ENCODE measurements around the gene ILK.

ILK gene

DNA sequence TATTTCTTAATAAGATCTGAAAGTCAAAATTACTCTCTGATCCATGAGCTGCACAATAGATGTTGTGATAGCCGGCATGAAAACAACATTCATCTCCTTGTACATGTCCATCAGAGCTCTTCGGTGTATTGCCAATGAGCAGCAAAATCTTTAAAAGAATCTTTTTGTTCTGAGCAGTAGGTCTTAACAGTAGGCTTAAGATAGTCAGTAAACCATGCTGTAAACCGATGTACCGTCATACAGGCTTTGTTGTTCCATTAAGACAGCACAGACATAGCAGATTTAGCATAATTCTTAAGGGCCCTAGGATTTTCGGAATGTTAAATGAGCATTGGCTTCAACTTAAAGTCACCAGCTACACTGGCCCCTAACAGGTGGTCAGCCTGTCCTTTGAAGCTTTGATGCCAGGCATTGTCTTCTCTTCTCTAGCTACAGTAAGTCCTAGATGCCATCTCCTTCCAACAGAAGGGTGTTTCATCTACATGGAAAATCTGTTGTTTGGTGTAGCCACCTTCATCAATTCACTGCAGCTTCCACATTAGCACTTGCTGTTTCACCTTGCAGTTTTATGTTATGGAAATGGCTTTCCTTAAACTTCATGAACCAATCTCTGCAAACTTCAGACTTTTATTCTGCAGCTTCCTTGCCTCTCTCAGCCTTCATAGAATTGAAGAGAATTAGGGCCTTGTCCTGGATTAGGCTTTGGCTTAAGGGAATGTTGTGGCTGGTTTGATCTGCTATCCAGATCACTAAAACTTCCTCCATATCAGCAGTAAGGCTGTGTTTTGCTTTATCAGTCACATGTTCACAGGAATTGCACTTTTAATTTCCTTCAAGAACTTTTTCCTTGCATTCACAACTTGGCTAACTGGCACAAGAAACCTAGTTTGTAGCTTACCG lies 28.5 kb upstream of the ILK start:
- FAIRE-seq, result no peak

DNA sequence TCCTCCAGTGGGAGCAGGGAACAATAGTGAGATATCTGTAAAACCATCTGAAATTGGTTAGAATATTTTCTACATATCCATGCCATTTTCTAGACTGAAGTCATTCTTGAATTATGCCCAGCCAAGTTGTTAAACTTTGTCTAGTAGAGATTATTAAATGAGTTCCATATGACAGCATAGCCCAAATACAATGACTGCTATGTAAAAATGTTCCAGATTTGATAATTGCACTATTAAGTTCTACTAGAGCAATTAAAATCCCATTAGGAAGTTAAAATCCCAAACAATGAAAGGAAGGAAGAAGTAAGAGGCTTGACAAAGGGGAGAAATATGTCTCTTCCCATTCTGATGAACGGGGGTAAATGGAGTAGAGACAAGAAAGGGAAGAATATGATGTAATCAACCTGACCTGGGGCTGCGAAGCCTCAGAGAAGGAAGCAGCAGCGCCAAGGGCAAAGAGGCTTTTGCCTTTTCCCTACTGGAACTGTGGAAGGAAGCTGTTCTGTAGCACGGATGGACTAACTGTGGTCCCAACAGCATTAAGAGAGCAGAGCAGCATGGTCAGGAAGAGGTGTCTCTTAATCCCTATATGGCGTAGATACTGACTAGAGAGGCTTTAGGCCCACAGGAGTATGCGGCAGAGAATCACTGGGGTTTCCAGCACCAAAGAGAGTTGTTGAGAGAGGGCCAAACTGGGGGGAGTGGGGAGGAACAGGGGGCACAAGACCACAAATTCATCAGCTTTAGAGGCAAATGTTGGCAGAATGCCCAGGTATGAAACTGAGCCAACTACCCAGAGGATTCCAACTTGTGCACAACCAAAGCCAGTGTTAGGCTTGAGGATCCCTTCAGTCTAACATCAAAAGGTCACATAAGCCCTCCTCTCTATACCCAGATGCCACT lies 26.9 kb upstream of the ILK start:
- no peak for FAIRE-seq

DNA sequence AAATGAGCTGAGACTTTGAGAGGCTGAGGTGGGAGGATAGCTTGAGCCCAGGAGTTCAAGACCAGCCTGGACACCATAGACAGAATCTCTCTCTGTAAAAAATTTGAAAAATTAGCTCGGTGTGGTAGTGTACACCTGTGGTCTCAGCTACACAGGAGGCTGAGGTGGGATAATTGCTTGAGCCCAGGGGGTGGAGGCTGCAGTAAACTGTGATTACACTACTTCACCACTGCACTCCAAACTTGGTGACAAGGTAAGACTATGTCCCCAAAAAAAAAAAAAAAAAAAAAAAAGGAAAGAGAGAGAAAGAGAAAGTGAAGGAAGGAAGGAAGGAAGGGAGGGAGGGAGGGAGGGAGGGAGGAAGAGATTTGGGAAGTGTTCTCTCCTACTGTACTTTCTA lies 25.4 kb upstream of the ILK start:
- no peak for FAIRE-seq

DNA sequence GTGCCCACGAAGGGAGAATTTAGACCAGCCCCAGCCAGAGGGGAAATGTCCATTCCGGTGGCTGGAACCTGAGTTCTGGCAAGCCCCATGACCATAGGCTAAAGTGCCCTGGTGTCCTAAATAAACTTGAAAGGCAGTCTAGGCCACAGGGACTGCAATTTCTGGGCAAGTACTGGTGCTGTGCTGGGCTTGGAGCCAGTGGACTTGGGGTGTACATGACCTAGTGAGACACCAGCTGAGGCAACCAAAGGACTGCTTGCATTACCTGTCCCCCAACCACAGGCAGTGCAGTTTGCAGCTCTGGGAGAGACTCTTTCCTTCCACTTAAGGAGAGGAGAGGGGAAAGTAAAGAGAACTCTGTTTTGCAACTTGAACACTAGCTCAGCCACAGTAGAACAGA lies 23.9 kb upstream of the ILK start:
- FAIRE-seq, result no peak

DNA sequence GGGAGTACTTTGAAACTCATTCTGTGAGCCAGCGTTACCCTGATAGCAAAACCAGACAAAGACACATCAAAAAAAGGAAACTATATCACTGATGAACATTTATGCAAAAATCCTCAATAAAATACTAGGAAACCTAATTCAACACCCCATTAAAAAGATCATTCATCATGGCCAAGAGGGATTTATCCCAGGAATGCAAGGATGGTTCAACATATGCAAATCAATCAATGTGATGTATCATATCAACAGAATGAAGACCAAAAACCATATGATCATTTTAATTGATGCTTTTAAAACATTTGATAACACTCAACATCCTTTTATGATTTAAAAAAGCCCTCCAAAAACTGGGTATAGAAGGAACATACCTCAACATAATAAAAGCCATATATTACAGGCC lies 20.0 kb upstream of the ILK start:
- FAIRE-seq, result no peak

DNA sequence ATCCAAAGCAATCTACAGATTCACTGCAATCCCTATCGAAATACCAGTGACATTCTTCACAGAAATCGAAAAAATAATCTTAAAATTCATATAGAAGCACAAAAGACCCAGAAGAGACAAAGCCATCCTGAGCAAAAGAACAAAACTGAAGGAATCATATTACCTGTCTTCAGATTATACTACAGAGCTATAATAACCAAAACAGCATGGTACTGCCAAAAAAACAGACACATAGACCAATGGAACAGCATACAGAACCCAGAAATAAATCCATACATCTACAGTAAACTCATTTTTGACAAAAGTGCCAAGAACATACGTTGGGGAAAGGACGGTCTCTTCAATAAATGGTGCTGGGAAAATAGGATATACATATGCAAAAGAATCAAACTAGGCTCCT lies 19.0 kb upstream of the ILK start:
- no peak for FAIRE-seq

DNA sequence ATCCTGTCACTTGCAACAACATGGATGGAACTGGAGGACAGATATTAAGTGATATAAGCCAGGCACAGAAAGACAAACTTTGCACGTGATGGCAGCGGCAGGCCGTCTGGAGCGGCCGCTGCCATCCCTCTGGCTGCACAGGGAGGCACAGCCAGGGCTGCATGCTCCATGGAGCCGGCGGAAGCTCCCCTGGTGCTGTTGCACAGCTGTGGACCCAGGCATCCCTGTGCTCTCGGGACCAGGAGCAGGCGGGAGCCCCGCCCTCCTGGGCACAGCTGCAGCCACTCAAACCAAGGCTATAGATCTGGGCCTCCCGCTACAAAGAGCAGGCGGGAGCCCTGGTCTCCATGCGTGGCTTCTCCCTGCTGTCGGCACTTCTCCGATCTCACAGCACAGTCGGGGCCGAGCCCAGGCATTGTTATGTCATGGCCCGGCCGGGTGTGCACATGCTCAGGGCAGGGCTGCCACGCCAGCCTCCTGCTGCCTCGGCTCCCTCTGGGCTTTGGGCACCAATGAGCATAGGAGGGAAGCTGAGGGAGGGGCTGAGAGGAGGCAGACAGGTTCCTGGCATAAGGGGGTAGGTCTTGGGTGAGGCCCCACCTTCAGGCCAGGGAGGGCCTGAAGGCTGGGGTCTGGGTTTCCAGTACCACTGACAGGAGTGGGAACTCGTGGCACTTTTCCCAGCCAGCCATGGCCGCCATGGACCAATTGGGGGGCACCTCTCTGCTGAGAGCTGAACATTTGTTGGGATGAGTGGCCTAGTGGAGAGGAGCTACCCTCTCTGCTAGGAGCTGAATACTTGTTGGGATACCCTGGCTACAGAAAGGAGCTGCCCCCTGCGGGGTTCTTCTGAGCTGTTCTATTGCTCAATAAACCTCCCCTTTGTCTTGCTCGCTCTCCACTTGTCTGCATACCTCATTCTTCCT lies 16.9 kb upstream of the ILK start:
- FAIRE-seq, result no peak

DNA sequence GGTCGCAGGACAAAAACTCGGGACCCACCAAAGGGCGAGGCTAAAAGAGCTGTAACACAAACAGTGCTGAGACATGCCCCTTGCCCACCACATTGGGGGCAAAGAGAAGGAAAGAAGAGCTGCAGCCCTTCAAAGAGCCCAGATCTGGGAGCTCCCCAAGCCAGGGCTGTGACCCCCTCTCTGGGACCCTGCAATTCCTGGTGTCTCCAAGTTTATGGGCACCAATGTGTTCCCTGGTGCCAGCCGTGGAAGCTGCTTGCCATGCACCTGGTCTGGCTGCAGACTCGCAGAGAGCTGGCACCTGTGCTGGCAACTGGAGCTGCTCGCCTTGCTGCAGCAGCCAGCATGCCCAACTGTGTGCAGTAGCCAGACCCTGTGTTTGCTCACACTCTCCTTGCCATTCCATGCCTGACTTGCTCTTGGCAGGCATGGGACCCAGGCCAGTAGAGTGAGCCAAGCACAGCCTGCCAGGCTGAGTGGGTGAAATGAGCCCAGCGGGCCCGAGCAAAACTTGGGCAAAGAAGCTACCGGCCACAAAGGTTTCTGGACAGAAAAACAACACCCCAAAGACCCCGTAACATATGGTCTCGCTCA lies 16.1 kb upstream of the ILK start:
- FAIRE-seq, result no peak

DNA sequence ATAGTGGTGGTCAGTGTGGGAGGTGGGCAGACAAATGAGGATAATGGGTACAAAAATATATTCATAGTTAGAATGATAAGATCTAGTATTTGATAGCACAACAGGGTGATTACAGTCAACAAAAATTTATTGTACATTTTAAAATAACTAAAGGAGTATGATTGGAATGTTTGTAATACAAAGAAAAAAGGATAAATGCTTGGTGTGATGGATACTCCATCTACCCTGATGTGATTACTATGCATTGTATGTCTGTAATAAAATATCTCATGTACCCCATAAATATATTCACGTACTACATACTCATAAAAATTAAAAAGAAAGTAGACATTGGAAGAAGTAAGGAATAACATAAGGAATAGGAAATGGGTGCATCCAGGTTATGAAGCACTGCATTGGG lies 15.6 kb upstream of the ILK start:
- FAIRE-seq, result no peak

DNA sequence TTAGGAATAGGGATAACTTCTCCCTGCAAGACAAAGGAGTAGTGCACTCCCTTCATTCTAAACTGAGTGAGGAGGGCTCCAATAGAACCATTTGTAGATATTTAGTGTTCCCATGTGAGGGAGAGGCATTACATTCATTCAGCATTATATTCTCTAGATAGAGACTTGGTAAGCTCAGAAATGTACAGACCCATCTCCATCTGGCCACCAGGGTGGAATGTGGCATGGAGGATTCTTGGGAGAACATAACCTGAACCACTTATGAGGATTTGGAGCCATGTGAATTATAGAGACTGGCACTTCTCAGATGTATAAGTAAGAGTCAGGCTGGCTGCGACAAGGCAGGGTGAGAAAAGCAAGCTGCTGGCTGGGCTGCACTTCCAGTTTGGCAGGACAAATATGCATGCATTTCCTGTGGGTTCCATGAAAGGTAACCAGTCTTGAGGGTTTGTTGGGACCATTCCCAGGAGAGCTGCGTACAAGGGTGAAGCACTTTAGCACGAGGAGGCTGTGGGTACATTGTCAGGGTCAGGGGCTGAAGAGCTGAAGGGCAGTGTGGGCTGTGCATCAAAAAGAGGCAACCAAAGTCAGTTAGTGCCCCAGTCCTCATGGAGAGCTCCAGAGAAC lies 9.3 kb upstream of the ILK start:
- FAIRE-seq, result no peak

DNA sequence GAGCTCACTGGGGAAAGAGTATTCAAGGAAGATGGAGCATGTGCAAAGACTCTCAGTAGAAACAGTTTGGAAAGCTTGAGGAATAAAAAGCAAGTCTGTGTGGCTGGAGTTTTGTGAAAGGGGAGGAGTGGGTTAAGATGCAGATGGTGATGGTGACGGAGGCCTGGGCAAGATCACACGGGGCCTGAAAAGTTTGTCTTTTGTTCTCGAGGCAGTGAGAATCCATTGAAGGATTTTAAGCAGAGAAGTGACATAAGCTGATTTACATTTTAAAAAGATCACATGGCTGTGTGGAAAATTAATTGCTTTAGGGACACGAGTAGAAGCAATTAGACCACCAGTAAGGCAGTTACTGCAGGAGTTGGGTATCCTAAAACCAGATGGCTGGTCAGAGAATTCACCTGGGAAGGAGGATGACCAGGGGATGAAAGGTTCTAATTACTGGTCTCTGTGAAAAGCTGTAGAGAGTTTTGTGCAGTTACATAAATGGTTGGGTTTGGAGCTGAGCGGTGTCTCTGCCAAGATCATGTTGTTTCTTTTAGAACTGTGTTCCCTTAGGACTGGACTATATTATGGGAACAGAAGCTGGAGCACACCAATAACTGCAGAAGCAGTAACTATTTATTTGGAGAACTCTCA lies 7.2 kb upstream of the ILK start:
- FAIRE-seq, result no peak

DNA sequence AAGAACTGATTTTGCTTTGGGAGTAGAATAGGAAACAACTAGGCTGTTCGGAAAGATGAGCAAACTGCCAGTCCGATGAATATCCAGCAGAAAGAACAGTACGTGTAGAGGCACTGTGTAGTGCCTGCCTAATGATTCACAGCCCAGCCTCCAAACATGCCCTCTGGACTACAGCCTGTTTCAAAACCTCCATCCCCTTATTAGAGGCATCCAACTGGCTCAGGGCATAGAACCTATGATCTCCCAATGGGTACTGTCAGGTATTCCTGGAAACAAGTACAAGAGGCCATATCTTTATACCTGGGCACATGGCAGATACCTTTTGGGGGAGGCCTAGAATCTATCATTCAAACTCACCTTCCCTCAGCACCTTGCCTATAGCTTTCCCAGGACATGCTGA lies 5.0 kb upstream of the ILK start:
- FAIRE-seq, result no peak

DNA sequence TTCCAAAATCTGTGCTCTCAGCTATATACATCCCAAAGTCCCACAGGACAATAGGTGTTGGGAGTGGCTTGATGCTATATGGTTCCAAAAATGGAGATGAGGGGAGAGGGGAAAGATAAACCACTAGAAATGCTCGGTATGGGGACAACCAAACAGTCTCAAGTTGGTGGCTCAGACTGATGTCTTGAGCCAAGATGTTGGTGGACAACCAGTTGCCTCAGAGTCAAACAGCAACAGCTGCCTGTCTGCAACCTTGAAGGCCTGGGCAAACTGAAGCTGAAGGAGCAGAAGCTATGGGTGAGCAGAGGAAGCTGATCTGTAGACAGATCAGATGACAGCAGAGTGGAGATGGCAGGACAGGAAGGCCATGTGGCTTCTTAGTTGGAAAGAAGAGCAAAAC lies 4.1 kb upstream of the ILK start:
- no peak for FAIRE-seq

DNA sequence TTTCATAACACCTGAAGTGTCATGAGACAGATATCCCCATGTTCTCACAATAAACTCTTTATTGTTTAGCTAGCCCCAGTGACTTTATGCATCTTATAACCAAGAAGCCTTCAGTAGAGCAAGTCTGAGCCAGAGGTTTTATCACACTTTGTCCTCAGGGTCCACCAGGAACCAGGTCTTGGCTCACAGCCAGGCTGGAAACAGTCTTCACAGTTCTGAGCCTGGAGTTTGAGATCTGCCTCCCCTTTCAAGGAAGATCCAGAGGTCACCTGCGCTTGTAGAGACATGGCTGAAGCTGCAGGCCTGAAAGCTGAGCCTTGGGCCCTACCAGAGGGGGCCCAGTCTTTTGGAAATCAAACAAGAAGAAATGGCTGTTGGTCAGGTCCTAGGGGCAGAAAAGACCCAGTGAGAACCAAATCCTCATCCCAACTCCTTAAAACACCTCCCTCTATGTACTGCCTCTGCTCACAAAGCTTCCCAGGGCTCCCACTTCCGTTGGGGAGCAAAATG lies 3.6 kb upstream of the ILK start:
- FAIRE-seq, result no peak

DNA sequence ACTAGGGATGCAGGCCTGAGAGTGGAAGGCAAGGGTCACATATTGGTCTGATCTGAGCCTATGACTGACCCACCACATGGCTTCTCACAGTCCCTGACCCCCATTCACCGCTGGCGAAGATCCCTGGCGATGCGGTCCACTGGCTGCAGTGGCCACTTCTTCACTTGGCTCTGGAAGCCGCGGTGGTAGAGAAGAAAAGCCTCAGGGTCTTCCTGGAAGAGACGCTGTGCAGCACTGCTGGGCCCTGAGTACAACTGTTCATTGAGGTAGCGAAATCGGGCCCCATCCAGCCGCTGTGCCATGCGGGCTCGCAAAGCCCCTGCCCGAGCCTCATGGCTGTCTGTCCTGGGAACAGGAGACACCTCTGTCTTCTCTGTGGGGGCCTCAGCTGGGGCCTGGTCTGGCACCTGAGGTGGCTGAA lies 2.5 kb upstream of the ILK start:
- no peak for FAIRE-seq

DNA sequence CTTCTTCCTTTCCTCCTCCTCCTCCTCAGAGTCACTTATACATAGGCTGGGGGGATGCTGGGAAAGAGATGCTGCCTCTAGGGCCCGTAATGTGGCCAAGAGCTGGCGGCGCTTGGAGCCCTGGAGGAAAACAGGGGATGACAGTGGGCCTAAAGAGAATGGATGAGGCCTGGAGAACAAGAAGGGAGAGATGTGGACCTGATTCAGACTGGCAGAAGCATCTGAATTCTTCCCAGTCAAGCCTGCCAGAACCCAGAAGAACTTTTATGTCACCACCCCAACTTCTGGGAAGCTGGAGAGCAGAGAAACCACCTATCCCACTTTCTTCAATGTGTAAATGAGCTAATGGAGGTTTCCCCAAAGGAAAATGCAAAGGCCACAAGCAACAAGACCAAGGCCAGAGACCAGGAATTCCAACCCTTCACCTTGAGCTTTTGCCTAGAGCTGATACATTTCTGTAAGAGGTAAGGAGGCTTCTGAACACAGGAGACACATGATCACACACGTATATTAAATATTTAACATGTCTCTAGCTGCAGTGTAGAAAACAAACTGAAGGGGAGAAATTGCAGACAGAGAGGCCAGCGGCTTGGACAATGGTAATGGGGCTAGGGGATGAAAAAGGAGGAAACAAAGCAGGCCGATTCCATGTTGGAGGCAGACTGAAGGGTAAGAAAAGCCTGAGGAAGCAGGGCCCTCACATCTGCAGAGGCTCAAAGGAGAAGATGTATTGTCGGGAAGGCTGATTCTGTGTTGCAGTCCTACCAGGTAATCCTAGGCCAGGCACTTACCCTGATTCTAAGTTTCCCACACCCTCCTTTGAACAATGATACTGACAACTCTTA lies 1.3 kb upstream of the ILK start:
- no peak for FAIRE-seq

DNA sequence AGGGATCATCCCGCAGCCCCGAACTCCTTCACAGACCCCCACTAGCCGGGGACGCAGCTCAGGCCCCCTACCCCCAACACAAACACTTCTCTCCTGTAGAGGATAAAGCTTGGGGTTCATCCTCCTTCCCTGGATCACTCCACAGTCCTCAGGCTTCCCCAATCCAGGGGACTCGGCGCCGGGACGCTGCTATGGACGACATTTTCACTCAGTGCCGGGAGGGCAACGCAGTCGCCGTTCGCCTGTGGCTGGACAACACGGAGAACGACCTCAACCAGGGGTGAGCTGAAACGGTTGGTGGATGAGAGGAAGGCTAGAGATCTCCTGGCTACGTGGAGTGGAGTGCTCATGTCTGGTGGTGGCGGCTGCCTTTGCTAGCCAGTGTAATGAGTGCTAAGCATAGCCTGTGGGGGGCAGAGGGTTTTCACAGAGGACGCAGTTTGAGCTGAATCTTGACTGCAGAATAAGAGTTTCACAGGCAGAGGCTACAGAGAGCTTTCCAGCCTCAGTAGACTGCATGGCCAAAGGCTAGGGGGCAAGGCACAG lies 580 bp downstream of the ILK start:
- no peak for FAIRE-seq

DNA sequence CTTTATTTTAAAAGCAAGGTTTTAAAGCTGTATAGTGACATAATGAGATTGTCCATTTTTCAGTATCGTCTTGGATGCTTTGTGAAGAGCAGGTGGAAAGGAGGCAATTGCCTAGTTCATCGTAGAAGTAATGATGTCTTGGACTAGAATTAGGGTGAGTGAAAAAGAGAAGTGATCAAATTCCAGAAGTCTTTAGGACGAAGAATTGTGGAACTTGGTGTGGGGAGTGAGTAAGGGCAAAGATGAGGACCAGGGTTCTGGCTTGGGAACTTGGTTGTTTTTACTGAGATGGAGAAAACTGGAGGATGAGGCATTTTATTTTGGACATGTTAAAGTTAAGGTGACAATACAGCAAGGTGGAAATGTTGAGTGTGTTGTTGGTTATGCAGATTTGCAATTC lies 1.2 kb downstream of the ILK start:
- no peak for FAIRE-seq

DNA sequence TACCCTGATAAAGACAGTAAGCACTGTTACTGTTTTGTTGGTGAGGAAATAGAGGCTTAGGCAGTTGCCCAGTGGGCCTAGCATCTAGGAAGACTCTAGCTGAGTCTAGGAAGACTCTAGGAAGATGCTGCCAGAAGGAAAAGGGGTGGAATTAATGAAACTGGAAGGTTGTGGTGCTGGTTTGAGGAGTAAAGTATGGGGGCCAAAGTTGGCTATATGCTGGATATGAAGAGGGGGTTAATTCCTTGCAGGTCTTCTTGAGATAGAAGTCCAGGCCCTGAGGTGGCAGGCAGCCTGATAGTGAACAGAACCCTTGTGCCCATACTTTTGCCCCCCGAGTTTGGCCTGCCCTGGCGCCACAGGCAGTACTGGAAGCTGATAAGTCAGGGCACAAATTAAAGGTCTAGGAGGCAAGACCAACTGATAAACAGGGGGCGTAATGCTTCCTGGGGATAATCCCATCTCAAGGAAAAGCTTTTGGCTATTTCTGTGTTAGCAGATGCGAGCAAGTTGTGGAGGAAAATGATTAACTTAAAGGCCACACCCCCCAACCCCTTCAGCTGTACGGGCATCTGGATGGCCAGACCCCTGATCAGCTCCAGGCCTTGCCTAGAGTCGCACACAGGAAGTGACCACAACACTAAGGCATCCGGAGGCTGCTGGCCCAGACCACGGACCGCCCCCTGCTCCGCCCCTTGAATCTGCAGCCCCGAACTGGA lies 3.1 kb downstream of the ILK start:
- no peak for FAIRE-seq
